ENCODE data around the gene ARID2.

Gene ARID2

GRCh38 chr12:45720069-45720468, 9.4 kb upstream of the ARID2 start:
- Histone ChIP-seq H3K4me1 (ENCODE audit: control insufficient read depth, insufficient read depth, low read length) (no peaks in the 10 kb centered on the region), H3K27me3 (ENCODE audit: control insufficient read depth, insufficient read depth, low read length) (no peaks in the 10 kb centered on the region), H3K4me3 (ENCODE audit: low read length) (no peak overlapping the region), H3K9me3 (ENCODE audit: control insufficient read depth, insufficient read depth, low read length) (no peaks in the 10 kb centered on the region), H3K27ac (ENCODE audit: low read length) (no peak overlapping the region), H3K36me3 (ENCODE audit: control insufficient read depth, insufficient read depth, low read length) (no peaks in the 10 kb centered on the region)
- no peak for DNase-seq (ENCODE audit: low read depth, low spot score)
- WGBS (ENCODE audit: insufficient coverage, insufficient read length) = no CpG with 5 or more reads among the region's 2 CpGs

- no peaks in the 10 kb centered on the region for H3K9me3 ChIP-seq (ENCODE audit: control insufficient read depth, insufficient read depth, low read length)
- H3K27ac ChIP-seq (ENCODE audit: low read length) = no peak overlapping the region
- no peak overlapping the region for H3K4me3 ChIP-seq (ENCODE audit: low read length)
- no peaks in the 10 kb centered on the region for H3K4me1 ChIP-seq (ENCODE audit: control insufficient read depth, insufficient read depth, low read length)
- WGBS (ENCODE audit: insufficient coverage, insufficient read length) = no CpG with 5 or more reads among the region's 2 CpGs
- H3K36me3 ChIP-seq (ENCODE audit: control insufficient read depth, insufficient read depth, low read length) = no peaks in the 10 kb centered on the region
- DNase-seq (ENCODE audit: low read depth, low spot score) = no peak
- no peaks in the 10 kb centered on the region for H3K27me3 ChIP-seq (ENCODE audit: control insufficient read depth, insufficient read depth, low read length)
These were observed 8.1 kb upstream of the ARID2 start for GRCh38 chr12:45721369-45721768.

- Histone ChIP-seq H3K27me3 (ENCODE audit: control insufficient read depth, insufficient read depth, low read length) (no peaks in the 10 kb centered on the region), H3K4me3 (ENCODE audit: low read length) (no peak overlapping the region), H3K4me1 (ENCODE audit: control insufficient read depth, insufficient read depth, low read length) (no peaks in the 10 kb centered on the region), H3K9me3 (ENCODE audit: control insufficient read depth, insufficient read depth, low read length) (no peaks in the 10 kb centered on the region), H3K27ac (ENCODE audit: low read length) (no peak overlapping the region), H3K36me3 (ENCODE audit: control insufficient read depth, insufficient read depth, low read length) (no peaks in the 10 kb centered on the region)
- no CpG with 5 or more reads among the region's 7 CpGs for WGBS (ENCODE audit: insufficient coverage, insufficient read length)
- DNase-seq (ENCODE audit: low read depth, low spot score) = no peak
These were observed 7.6 kb upstream of the ARID2 start for GRCh38 chr12:45721954-45722353.

GRCh38 chr12:45725631-45726602, 3.6 kb upstream of the ARID2 start:
- WGBS (ENCODE audit: insufficient coverage, insufficient read length) = no CpG with 5 or more reads among the region's 12 CpGs
- no peak for DNase-seq (ENCODE audit: low read depth, low spot score)
- H3K27ac ChIP-seq (ENCODE audit: low read length) = no peak overlapping the region
- no peaks in the 10 kb centered on the region for H3K27me3 ChIP-seq (ENCODE audit: control insufficient read depth, insufficient read depth, low read length)
- H3K9me3 ChIP-seq (ENCODE audit: control insufficient read depth, insufficient read depth, low read length) = no peaks in the 10 kb centered on the region
- peak overlapping the region; percentile 88; the same call in 1 of the 2 replicates for H3K4me3 ChIP-seq (ENCODE audit: low read length)
- no peaks in the 10 kb centered on the region for H3K36me3 ChIP-seq (ENCODE audit: control insufficient read depth, insufficient read depth, low read length)
- H3K4me1 ChIP-seq (ENCODE audit: control insufficient read depth, insufficient read depth, low read length) = no peaks in the 10 kb centered on the region

GRCh38 chr12:45726603-45727300, 2.8 kb upstream of the ARID2 start:
- Histone ChIP-seq H3K4me3 (ENCODE audit: low read length) (peak overlapping the region; percentile 88), H3K36me3 (ENCODE audit: control insufficient read depth, insufficient read depth, low read length) (no peaks in the 10 kb centered on the region), H3K9me3 (ENCODE audit: control insufficient read depth, insufficient read depth, low read length) (no peaks in the 10 kb centered on the region), H3K27ac (ENCODE audit: low read length) (no peak overlapping the region), H3K4me1 (ENCODE audit: control insufficient read depth, insufficient read depth, low read length) (no peaks in the 10 kb centered on the region), H3K27me3 (ENCODE audit: control insufficient read depth, insufficient read depth, low read length) (no peaks in the 10 kb centered on the region)
- DNase-seq (ENCODE audit: low read depth, low spot score) = no peak
- WGBS (ENCODE audit: insufficient coverage, insufficient read length) = no CpG with 5 or more reads among the region's 42 CpGs

- Histone ChIP-seq H3K9me3 (ENCODE audit: control insufficient read depth, insufficient read depth, low read length) (no peaks in the 10 kb centered on the region), H3K27me3 (ENCODE audit: control insufficient read depth, insufficient read depth, low read length) (no peaks in the 10 kb centered on the region), H3K4me1 (ENCODE audit: control insufficient read depth, insufficient read depth, low read length) (no peaks in the 10 kb centered on the region), H3K27ac (ENCODE audit: low read length) (no peak overlapping the region), H3K4me3 (ENCODE audit: low read length) (peak overlapping the region; percentile 88), H3K36me3 (ENCODE audit: control insufficient read depth, insufficient read depth, low read length) (no peaks in the 10 kb centered on the region)
- WGBS (ENCODE audit: insufficient coverage, insufficient read length) = no CpG with 5 or more reads among the region's 45 CpGs
- peak; percentile 74 for DNase-seq (ENCODE audit: low read depth, low spot score)
These were observed 2.1 kb upstream of the ARID2 start for GRCh38 chr12:45727301-45727979.

GRCh38 chr12:45727980-45728629, 1.4 kb upstream of the ARID2 start:
- H3K27ac ChIP-seq (ENCODE audit: low read length) = no peak overlapping the region
- H3K9me3 ChIP-seq (ENCODE audit: control insufficient read depth, insufficient read depth, low read length) = no peaks in the 10 kb centered on the region
- H3K27me3 ChIP-seq (ENCODE audit: control insufficient read depth, insufficient read depth, low read length) = no peaks in the 10 kb centered on the region
- H3K4me3 ChIP-seq (ENCODE audit: low read length) = peak overlapping the region; percentile 88; the same call in 1 of the 2 replicates
- DNase-seq (ENCODE audit: low read depth, low spot score) = no peak
- no peaks in the 10 kb centered on the region for H3K4me1 ChIP-seq (ENCODE audit: control insufficient read depth, insufficient read depth, low read length)
- no CpG with 5 or more reads among the region's 17 CpGs for WGBS (ENCODE audit: insufficient coverage, insufficient read length)
- H3K36me3 ChIP-seq (ENCODE audit: control insufficient read depth, insufficient read depth, low read length) = no peaks in the 10 kb centered on the region

- H3K4me1 ChIP-seq (ENCODE audit: control insufficient read depth, insufficient read depth, low read length) = no peaks in the 10 kb centered on the region
- no peak overlapping the region for H3K27ac ChIP-seq (ENCODE audit: low read length)
- no peaks in the 10 kb centered on the region for H3K36me3 ChIP-seq (ENCODE audit: control insufficient read depth, insufficient read depth, low read length)
- no peaks in the 10 kb centered on the region for H3K27me3 ChIP-seq (ENCODE audit: control insufficient read depth, insufficient read depth, low read length)
- peak; percentile 72 for DNase-seq (ENCODE audit: low read depth, low spot score)
- WGBS (ENCODE audit: insufficient coverage, insufficient read length) = no CpG with 5 or more reads among the region's 65 CpGs
- H3K4me3 ChIP-seq (ENCODE audit: low read length) = peak overlapping the region; percentile 80; the same call in 1 of the 2 replicates
- no peaks in the 10 kb centered on the region for H3K9me3 ChIP-seq (ENCODE audit: control insufficient read depth, insufficient read depth, low read length)
These were observed 775 bp upstream of the ARID2 start for GRCh38 chr12:45728630-45729232.

GRCh38 chr12:45730084-45730347, 510 bp downstream of the ARID2 start:
- DNase-seq (ENCODE audit: low read depth, low spot score) = no peak
- Histone ChIP-seq H3K27me3 (ENCODE audit: control insufficient read depth, insufficient read depth, low read length) (no peaks in the 10 kb centered on the region), H3K4me1 (ENCODE audit: control insufficient read depth, insufficient read depth, low read length) (no peaks in the 10 kb centered on the region), H3K9me3 (ENCODE audit: control insufficient read depth, insufficient read depth, low read length) (no peaks in the 10 kb centered on the region), H3K36me3 (ENCODE audit: control insufficient read depth, insufficient read depth, low read length) (no peaks in the 10 kb centered on the region), H3K27ac (ENCODE audit: low read length) (no peak overlapping the region), H3K4me3 (ENCODE audit: low read length) (peak overlapping the region; percentile 99)
- no CpG with 5 or more reads among the region's 26 CpGs for WGBS (ENCODE audit: insufficient coverage, insufficient read length)

Measured in iPS DF 6.9 (cell line).